Measurements from ENCODE around the gene RAB29. TPM values are rescaled to one million over a fixed set of nuclear protein-coding genes. Genes with fewer than 3 reads are reported as not detected.

RAB29 gene
- total and polyA plus RNA-seq, 2 donors (not counting 1 experiment from before 2014, with no cell fraction given) = 51.7 to 61.4 TPM

DNA sequence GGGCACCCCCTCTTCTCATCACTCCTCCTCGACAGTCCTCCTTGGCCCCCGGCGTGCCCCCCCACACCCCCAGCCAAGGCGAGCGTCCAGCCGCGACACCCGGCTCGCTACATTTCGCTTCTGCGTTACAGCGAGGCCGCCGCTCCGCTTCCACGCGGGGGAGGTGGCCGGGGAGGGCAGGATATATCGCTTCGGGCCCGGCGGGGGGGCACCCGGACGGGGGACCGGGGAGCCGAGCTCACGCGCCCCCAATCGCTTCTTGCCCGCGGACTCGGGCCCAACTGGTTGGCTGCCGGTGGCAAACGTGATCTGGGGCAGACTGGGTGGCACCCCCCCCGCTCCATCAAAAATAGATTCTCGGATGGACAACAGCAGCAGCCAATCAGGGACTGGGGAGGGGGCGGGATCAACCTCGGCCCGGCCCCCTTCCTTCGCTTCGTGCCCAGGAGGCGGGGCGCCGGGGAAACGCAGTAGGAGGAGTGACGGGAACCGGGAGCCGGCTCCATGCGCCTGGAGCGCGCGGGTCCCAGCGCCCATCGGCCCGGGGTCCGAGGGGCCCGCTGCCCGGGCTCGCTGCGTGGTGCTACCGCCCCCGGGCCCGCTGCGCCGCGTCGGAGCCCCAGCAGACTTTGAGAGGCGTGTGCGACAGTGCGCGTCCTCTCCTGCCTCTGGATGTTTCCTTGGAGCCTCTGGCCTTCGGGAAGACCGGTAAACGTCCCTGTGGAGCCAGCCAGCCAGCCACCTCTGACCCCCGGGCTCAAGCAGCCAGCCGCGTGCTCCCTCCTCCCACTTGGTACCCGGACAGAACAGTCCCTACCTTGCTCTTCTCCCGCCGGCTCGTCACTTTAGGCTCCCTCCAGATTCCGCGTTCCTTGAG is 37.8 kb upstream of the RAB29 start, which contains the start of gene SLC41A1:
Gene SLC41A1, minus strand, starts transcription at position 321 of the 877 bp plus-strand sequence. CDS start 2,757 bp downstream, outside the sequence.
- intact Hi-C loops (cut with micrococcal nuclease) = loop anchor here (1.0 kb wide), 5 partner anchors 10 to 182 kb away; partner anchors contain the start of genes NUCKS1, PM20D1 and RAB29
- WGBS (ENCODE audit: insufficient coverage) = under 1% methylated on average over 80 of the region's 83 CpGs
- no peaks in the 10 kb centered on the region for H4K20me1 ChIP-seq (ENCODE audit: control insufficient read depth, insufficient read depth, low read length, poor library complexity, severe bottlenecking)
- POLR2A ChIA-PET = interaction anchor here (0.7 to 1.3 kb wide), 2 partner anchors 64 to 133 kb away, joined by 3 read pairs; partner anchors contain the start of gene NUCKS1
- Mint-ChIP-seq H3K27ac (peak within 1 kb of the TSS; percentile 92), H3K9me3 (ENCODE audit: insufficient read depth) (no peaks in the 10 kb centered on the region), H3K4me1 (peaks cover 51% of the 10 kb centered on the region), H3K4me3 (peak within 1 kb of the TSS; percentile 96), H3K27me3 (no peaks in the 10 kb centered on the region)
- ATAC-seq (ENCODE audit: low read depth) = peak; percentile 96
- H3K36me3 ChIP-seq (replicated peaks in 1 of 2; ENCODE audit: control extremely low read depth in 1 of 2, control insufficient read depth in 1 of 2, extremely low read depth in 1 of 2, insufficient read depth in 2 of 2, low read length in 1 of 2) = peaks cover 0 to 23% of the 10 kb centered on the region in 2 experiments
- CTCF ChIA-PET = interaction anchor here (1.1 to 2.2 kb wide), 2 partner anchors 21 to 38 kb away, joined by 3 to 10 read pairs; no protein-coding TSS in a partner anchor
- H3K9me3 ChIP-seq (ENCODE audit: control extremely low read depth in 1 of 3, control insufficient read depth in 2 of 3, insufficient read depth in 1 of 3, low read length in 2 of 3) = no peaks in the 10 kb centered on the region
- peak within 1 kb of the TSS; percentile 89 for H3K9ac ChIP-seq (ENCODE audit: low read length)
- H3K27ac ChIP-seq (ENCODE audit: low read length in 2 of 2) = peak within 1 kb of the TSS; percentile 60 to 77
- TF ChIP-seq, protein P1, sequence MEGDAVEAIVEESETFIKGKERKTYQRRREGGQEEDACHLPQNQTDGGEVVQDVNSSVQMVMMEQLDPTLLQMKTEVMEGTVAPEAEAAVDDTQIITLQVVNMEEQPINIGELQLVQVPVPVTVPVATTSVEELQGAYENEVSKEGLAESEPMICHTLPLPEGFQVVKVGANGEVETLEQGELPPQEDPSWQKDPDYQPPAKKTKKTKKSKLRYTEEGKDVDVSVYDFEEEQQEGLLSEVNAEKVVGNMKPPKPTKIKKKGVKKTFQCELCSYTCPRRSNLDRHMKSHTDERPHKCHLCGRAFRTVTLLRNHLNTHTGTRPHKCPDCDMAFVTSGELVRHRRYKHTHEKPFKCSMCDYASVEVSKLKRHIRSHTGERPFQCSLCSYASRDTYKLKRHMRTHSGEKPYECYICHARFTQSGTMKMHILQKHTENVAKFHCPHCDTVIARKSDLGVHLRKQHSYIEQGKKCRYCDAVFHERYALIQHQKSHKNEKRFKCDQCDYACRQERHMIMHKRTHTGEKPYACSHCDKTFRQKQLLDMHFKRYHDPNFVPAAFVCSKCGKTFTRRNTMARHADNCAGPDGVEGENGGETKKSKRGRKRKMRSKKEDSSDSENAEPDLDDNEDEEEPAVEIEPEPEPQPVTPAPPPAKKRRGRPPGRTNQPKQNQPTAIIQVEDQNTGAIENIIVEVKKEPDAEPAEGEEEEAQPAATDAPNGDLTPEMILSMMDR (IDR thresholded peaks at IDR 0.05) = no peak
- no peak for TF ChIP-seq EZH2 (IDR thresholded peaks at IDR 0.05; ENCODE audit: borderline replicate concordance, insufficient read depth, low read depth, low read length, poor library complexity, severe bottlenecking)
- no peaks in the 10 kb centered on the region for H3K27me3 ChIP-seq (replicated peaks in 1 of 4; ENCODE audit: control extremely low read depth in 1 of 4, control insufficient read depth in 3 of 4, insufficient read depth in 4 of 4, low read length in 3 of 4)
- peak within 1 kb of the TSS; percentile 96 for H2AFZ ChIP-seq (ENCODE audit: insufficient read depth, low read depth, low read length, poor library complexity, severe bottlenecking)
- peak within 1 kb of the TSS; percentile 52 to 83 (median 80) for H3K4me3 ChIP-seq (ENCODE audit: control extremely low read depth in 1 of 5, extremely low read depth in 1 of 5, insufficient read depth in 1 of 5, low read depth in 2 of 5, low read length in 4 of 5)
- peak within 1 kb of the TSS; percentile 97 for H3K4me2 ChIP-seq (replicated peaks; ENCODE audit: low read depth, low read length, poor library complexity, severe bottlenecking)
- H3K4me1 ChIP-seq (ENCODE audit: control insufficient read depth in 2 of 2, insufficient read depth in 2 of 2, low read length in 2 of 2) = peaks cover 33 to 46% of the 10 kb centered on the region in 2 donors
- peaks cover 41% of the 10 kb centered on the region for H3K79me2 ChIP-seq (ENCODE audit: control insufficient read depth, insufficient read depth, low read length)
- DNase-seq = peak; percentile 96

Measured in B cell (primary cell).